H1 (cell line): ENCODE results near the gene CCL24. TPM values are rescaled to one million over a fixed set of nuclear protein-coding genes. Genes with fewer than 3 reads are reported as not detected.

Source experiments
- CHD7 ChIP-seq: fragments of 300-600 bp; sonication (generic); IDR thresholded peaks from 2 replicates; pipeline ENCODE4 v1.7.1; 2012; ENCODE audit warnings: low read length, moderate library complexity, mild to moderate bottlenecking, inconsistent platforms; ENCODE audit not compliant: insufficient replicate concordance
- KDM5A ChIP-seq: fragments of 200-600 bp; IDR thresholded peaks from 2 replicates; pipeline ENCODE4 v1.7.1; 2012; ENCODE audit warnings: mild to moderate bottlenecking, low read length, inconsistent platforms, mixed read lengths
- MAFK ChIP-seq: IDR thresholded peaks from 2 replicates; pipeline ENCODE4 v1.6.1; 2012; ENCODE audit warnings: low read depth, mild to moderate bottlenecking, improper control_type of control experiment, low read length
- SAP30 ChIP-seq: fragments of 300-600 bp; sonication (generic); IDR thresholded peaks from 2 replicates; pipeline ENCODE4 v1.7.1; 2012; ENCODE audit warnings: low read length, moderate library complexity, mild to moderate bottlenecking, inconsistent platforms; ENCODE audit not compliant: insufficient read depth, insufficient replicate concordance
- SIX5 ChIP-seq: IDR thresholded peaks from 2 replicates; pipeline ENCODE4 v1.6.1; 2011; ENCODE audit warnings: mild to moderate bottlenecking, low read depth, low read length
- ZNF274 ChIP-seq: IDR thresholded peaks from 2 replicates; pipeline ENCODE4 v1.7.0; 2012; ENCODE audit warnings: low read length, borderline replicate concordance; ENCODE audit errors: extremely low read depth
- polyA plus RNA-seq, 7 experiments: library from polyadenylated mRNA; depleted of rRNA in 3 of 7; stranded (reverse) in 5 of 7; unstranded in 2 of 7; fragments of >200 nt in 5 of 7; fragments of 200-250 nt in 2 of 7; gene quantifications; 1 replicate in 5 of 7; 2 replicates in 1 of 7; 4 replicates in 1 of 7; pipeline versions ENCODE4 v1.2.1 to v1.2.3, GENCODE V29; 2011 to 2013; ENCODE audit warnings: missing spikeins in 2 of 7, mixed read lengths in 2 of 7
- total RNA-seq: library from RNA; stranded (reverse); fragmentation: NEBNext Ultra II Directional; extraction: Animal tissue kit (Norgen Biotek cat#: 25700); gene quantifications from 2 replicates; pipeline ENCODE4 v1.2.1, GENCODE V29; 2021

Gene CCL24
- total and polyA plus RNA-seq, 2 of the 8 experiments (the other 6 are each of a cell fraction or from before 2014, with no cell fraction given) = not detected

- TF ChIP-seq CHD7 = no peak
- no peak for TF ChIP-seq SIX5
- TF ChIP-seq ZNF274 = no peak
- TF ChIP-seq SAP30 = no peak
- TF ChIP-seq KDM5A = no peak
- TF ChIP-seq MAFK = no peak
Observed at GRCh38 chr7:75849573-75849972, 36.0 kb upstream of the CCL24 start (continued).
